Keratinocyte (primary cell): ENCODE results near the gene MGME1. TPM values are rescaled to one million over a fixed set of nuclear protein-coding genes. Genes with fewer than 3 reads are reported as not detected.
"Not testable (repeated sequence)": the region's sequence is repeated elsewhere in the genome, so short reads cannot be mapped to it uniquely, and the experiment has no call there.

Experiments used
- DNase-seq: peaks from one replicate; pipeline ENCODE4 v3.0.0-alpha.2; 2011; ENCODE audit warnings: low read depth, missing footprints, low spot score
- FAIRE-seq: peaks from 2 replicates; lab custom pipeline; 2011; peaks lifted over from hg19 to GRCh38; lab: Jason Lieb, UNC
- H2AFZ ChIP-seq: 2 replicates; pipeline ENCODE4 v1.6.0; 2012; ENCODE audit warnings: low read length, control low read depth, inconsistent platforms; ENCODE audit not compliant: control insufficient read depth
- H3K27ac ChIP-seq: 2 replicates; pipeline ENCODE4 v1.5.1; 2011; ENCODE audit warnings: low read length; ENCODE audit not compliant: control insufficient read depth, insufficient read depth
- H3K27me3 ChIP-seq: 3 replicates; pipeline ENCODE4 v1.6.0; 2011; ENCODE audit warnings: low read length; ENCODE audit not compliant: control insufficient read depth, insufficient read depth; ENCODE audit errors: extremely low read depth
- H3K36me3 ChIP-seq, 2 experiments: 2 replicates in 1 of 2; 3 replicates in 1 of 2; pipeline ENCODE4 v1.5.1; 2011; ENCODE audit warnings: low read length in 2 of 2, mild to moderate bottlenecking in 1 of 2; ENCODE audit not compliant: control insufficient read depth in 2 of 2, insufficient read depth in 2 of 2; ENCODE audit errors: extremely low read depth in 1 of 2
- H3K4me1 ChIP-seq: 3 replicates; pipeline ENCODE4 v1.5.1; 2011; ENCODE audit warnings: low read length; ENCODE audit not compliant: control insufficient read depth, insufficient read depth; ENCODE audit errors: extremely low read depth
- H3K4me2 ChIP-seq: 3 replicates; pipeline ENCODE4 v1.6.0; 2011; ENCODE audit warnings: low read depth, low read length; ENCODE audit not compliant: control insufficient read depth, insufficient read depth; ENCODE audit errors: extremely low read depth
- H3K4me3 ChIP-seq, 3 experiments: fragments of 200-600 bp in 1 of 3; sonication (generic) in 1 of 3; 2 replicates in 2 of 3; 3 replicates in 1 of 3; pipeline ENCODE4 v1.5.1; 2011 to 2016; ENCODE audit warnings: low read length in 3 of 3, mild to moderate bottlenecking in 3 of 3, control low read depth in 2 of 3, inconsistent platforms in 1 of 3, low read depth in 1 of 3, mixed read lengths in 1 of 3, mixed run types in 1 of 3, moderate library complexity in 1 of 3; ENCODE audit not compliant: control insufficient read depth in 2 of 3, insufficient read depth in 2 of 3; ENCODE audit errors: extremely low read depth in 1 of 3
- H3K79me2 ChIP-seq: 2 replicates; pipeline ENCODE4 v1.6.0; 2012; ENCODE audit warnings: low read length; ENCODE audit not compliant: control insufficient read depth, insufficient read depth
- H3K9ac ChIP-seq: 3 replicates; pipeline ENCODE4 v1.6.0; 2011; ENCODE audit warnings: low read length; ENCODE audit not compliant: control insufficient read depth, insufficient read depth; ENCODE audit errors: extremely low read depth
- H3K9me1 ChIP-seq: 3 replicates; pipeline ENCODE4 v1.6.0; 2011; ENCODE audit warnings: low read length; ENCODE audit not compliant: control insufficient read depth, insufficient read depth; ENCODE audit errors: extremely low read depth
- H3K9me3 ChIP-seq: 2 replicates; pipeline ENCODE4 v1.5.1; 2012; ENCODE audit warnings: low read depth, low read length; ENCODE audit not compliant: control insufficient read depth
- H4K20me1 ChIP-seq: 3 replicates; pipeline ENCODE4 v1.6.0; 2011; ENCODE audit warnings: low read length; ENCODE audit not compliant: control insufficient read depth, insufficient read depth; ENCODE audit errors: extremely low read depth
- CTCF ChIP-seq, 3 experiments: IDR thresholded peaks in 1 of 3; conservative IDR thresholded peaks in 1 of 3; optimal IDR thresholded peaks in 1 of 3; 2 replicates in 2 of 3; 3 replicates in 1 of 3; pipeline versions ENCODE3 to v1.5.1; 2011; ENCODE audit warnings: low read length in 3 of 3, mild to moderate bottlenecking in 3 of 3, moderate library complexity in 2 of 3, control low read depth in 1 of 3, inconsistent platforms in 1 of 3; ENCODE audit not compliant: insufficient read depth in 2 of 3; ENCODE audit errors: extremely low read depth in 1 of 3
- EZH2 ChIP-seq: IDR thresholded peaks from one replicate; pipeline ENCODE4 v1.6.1; 2012; ENCODE audit warnings: inconsistent platforms, mild to moderate bottlenecking, low read length, moderate library complexity
- dilution Hi-C: fragments of 300-500 bp; cut with MboI; formaldehyde crosslinking; loops from one replicate; pipeline ENCODE4 v1.7.0; 2020; ENCODE audit warnings: low sequenced_read_pairs; ENCODE audit not compliant: extremely low pct_ligation_motif_present
- polyA plus RNA-seq, 5 experiments: library from polyadenylated mRNA; depleted of rRNA in 3 of 5; stranded (reverse) in 3 of 5; stranded (forward) in 1 of 5; unstranded in 1 of 5; fragments of >200 nt; gene quantifications; 1 replicate in 1 of 5; 2 replicates in 3 of 5; 3 replicates in 1 of 5; pipeline versions ENCODE4 v1.2.1 to v1.2.3, GENCODE V29; 2011 to 2012; ENCODE audit warnings: missing spikeins in 2 of 5, low read depth in 1 of 5, low replicate concordance in 1 of 5

MGME1 gene
- polyA plus RNA-seq, 1 donor (not counting 4 experiments of a cell fraction or from before 2014, with no cell fraction given) = 31.6 TPM

GRCh38 chr20:18024606-18025127, 55.8 kb downstream of the MGME1 start:
- Histone ChIP-seq H2AFZ (no peak overlapping the region), H3K9me3 (no peaks in the 10 kb centered on the region), H3K9me1 (no peaks in the 10 kb centered on the region), H3K79me2 (no peaks in the 10 kb centered on the region), H3K4me1 (no peaks in the 10 kb centered on the region), H3K4me3 (no peak overlapping the region), H3K27ac (no peak overlapping the region), H3K27me3 (no peaks in the 10 kb centered on the region), H3K9ac (no peak overlapping the region), H3K36me3 (peaks cover 16 to 22% of the 10 kb centered on the region in 2 experiments), H4K20me1 (no peaks in the 10 kb centered on the region), H3K4me2 (no peak overlapping the region)
- dilution Hi-C loops = no loop called here
- TF ChIP-seq CTCF (optimal IDR thresholded peaks at IDR 0.05 in 1 of 3, IDR thresholded peaks at IDR 0.05 in 1 of 3, conservative IDR thresholded peaks at IDR 0.05 in 1 of 3; ENCODE audit: extremely low read depth in 1 of 3, insufficient read depth in 2 of 3, low read length in 3 of 3) (no peak), EZH2 (no peak)
- no peak for FAIRE-seq
- DNase-seq = no peak

- H3K27me3 ChIP-seq, FAIRE-seq, dilution Hi-C loops, H3K9me3 ChIP-seq, H2AFZ ChIP-seq, H4K20me1 ChIP-seq, H3K27ac ChIP-seq, H3K4me2 ChIP-seq, H3K9ac ChIP-seq, DNase-seq, H3K79me2 ChIP-seq, H3K9me1 ChIP-seq, H3K4me3 ChIP-seq, H3K4me1 ChIP-seq: not testable (repeated sequence)
- H3K36me3 ChIP-seq = peaks cover 14 to 17% of the 10 kb centered on the region in 2 experiments
Observed at GRCh38 chr20:18027011-18027410, 58.2 kb downstream of the MGME1 start.

- Histone ChIP-seq H3K27ac (no peak overlapping the region), H3K9me1 (no peaks in the 10 kb centered on the region), H3K4me1 (no peaks in the 10 kb centered on the region), H3K79me2 (no peaks in the 10 kb centered on the region), H3K4me2 (no peak overlapping the region), H2AFZ (no peak overlapping the region), H3K27me3 (no peaks in the 10 kb centered on the region), H3K9ac (no peak overlapping the region), H3K4me3 (no peak overlapping the region), H4K20me1 (no peaks in the 10 kb centered on the region), H3K9me3 (no peaks in the 10 kb centered on the region), H3K36me3 (peaks cover 2 to 8% of the 10 kb centered on the region in 2 experiments)
- dilution Hi-C loops = no loop called here
- TF ChIP-seq EZH2 = no peak
- no peak for TF ChIP-seq CTCF (optimal IDR thresholded peaks at IDR 0.05 in 1 of 3, IDR thresholded peaks at IDR 0.05 in 1 of 3, conservative IDR thresholded peaks at IDR 0.05 in 1 of 3; ENCODE audit: extremely low read depth in 1 of 3, insufficient read depth in 2 of 3, low read length in 3 of 3)
- DNase-seq (no peak), FAIRE-seq (no peak)
Observed at GRCh38 chr20:18030020-18030419, 61.2 kb downstream of the MGME1 start.
